Measurements from ENCODE around the gene FAM170B. TPM values are rescaled to one million over a fixed set of nuclear protein-coding genes. Genes with fewer than 3 reads are reported as not detected.
A peak's percentile ranks its signal among the peaks of the same experiment; 100 is the strongest.

Gene FAM170B
- total RNA-seq, 4 donors from 2014 or later, result not detected

- peaks cover 0 to 32% (median 11%) of the 10 kb centered on the region in 3 donors for H3K4me1 ChIP-seq
- 82 to 84% methylated on average over 11 to 13 of the region's 13 CpGs for WGBS, 2 donors
- H3K9me3 ChIP-seq, result no peaks in the 10 kb centered on the region
- intact Hi-C loops (cut with DNase I), result no loop called here
- H3K27ac ChIP-seq, result no peak overlapping the region
- no peak overlapping the region for H3K4me3 ChIP-seq
- TF ChIP-seq POLR2A (IDR thresholded peaks at IDR 0.05), result no peak
- TF ChIP-seq, protein P1, sequence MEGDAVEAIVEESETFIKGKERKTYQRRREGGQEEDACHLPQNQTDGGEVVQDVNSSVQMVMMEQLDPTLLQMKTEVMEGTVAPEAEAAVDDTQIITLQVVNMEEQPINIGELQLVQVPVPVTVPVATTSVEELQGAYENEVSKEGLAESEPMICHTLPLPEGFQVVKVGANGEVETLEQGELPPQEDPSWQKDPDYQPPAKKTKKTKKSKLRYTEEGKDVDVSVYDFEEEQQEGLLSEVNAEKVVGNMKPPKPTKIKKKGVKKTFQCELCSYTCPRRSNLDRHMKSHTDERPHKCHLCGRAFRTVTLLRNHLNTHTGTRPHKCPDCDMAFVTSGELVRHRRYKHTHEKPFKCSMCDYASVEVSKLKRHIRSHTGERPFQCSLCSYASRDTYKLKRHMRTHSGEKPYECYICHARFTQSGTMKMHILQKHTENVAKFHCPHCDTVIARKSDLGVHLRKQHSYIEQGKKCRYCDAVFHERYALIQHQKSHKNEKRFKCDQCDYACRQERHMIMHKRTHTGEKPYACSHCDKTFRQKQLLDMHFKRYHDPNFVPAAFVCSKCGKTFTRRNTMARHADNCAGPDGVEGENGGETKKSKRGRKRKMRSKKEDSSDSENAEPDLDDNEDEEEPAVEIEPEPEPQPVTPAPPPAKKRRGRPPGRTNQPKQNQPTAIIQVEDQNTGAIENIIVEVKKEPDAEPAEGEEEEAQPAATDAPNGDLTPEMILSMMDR (IDR thresholded peaks at IDR 0.05), result no peak
- H3K36me3 ChIP-seq, result no peaks in the 10 kb centered on the region
- H3K27me3 ChIP-seq, result no peaks in the 10 kb centered on the region
- DNase-seq, result no peak
Observed at GRCh38 chr10:49091450-49092210, 42.2 kb downstream of the FAM170B start.

DNA sequence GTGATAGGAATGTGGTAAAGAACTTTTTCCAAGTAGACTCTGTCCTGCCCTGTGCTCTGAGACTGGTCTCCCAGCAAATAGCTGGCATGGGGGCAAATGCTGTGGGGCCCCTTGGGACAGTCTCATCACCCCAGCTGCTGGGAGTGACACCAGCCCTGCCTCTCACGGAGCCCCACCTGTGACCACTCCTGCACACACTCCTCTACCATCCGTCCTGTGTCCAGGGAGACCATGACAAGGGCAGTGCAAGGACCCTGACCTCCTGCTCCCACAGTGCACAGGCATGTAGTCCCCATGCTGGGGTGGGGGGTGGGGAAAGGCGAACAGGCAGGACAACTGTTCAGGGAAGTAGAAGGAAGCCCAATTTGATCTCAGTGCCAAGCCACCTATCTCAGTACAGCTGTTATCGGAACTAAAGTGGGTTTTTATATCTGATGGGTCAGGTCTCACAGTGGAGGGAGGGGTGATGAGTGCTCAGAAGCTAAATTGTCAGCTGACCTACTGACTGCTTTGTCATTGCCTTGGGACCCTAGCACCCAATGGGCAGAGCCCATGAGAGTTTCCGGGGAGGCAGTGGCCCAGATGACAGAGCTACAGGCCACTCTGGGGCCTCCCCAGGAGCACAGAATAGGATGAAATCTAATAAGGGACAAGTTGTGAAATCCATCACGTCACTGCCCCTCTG is 43.0 kb downstream of the FAM170B start:
- 68 to 79% methylated on average over 4 to 6 of the region's 6 CpGs for WGBS, 2 donors
- H3K27ac ChIP-seq, result peak overlapping the region in 2 of 4 donors; percentile 40 to 54
- DNase-seq, result no peak

GRCh38 chr10:49090189-49090575 is 43.6 kb downstream of the FAM170B start:
- H3K27ac ChIP-seq, result peak overlapping the region in 2 of 4 donors; percentile 40 to 54
- WGBS, 2 donors, result 20 to 29% methylated on average over 1 of the region's 1 CpG

More for the DNA sequence above, 43.0 kb downstream of the FAM170B start:
- Histone ChIP-seq H3K36me3 (no peaks in the 10 kb centered on the region), H3K27me3 (no peaks in the 10 kb centered on the region), H3K4me1 (peaks cover 0 to 32% (median 11%) of the 10 kb centered on the region in 3 donors), H3K4me3 (no peak overlapping the region), H3K9me3 (no peaks in the 10 kb centered on the region)
- no peak for TF ChIP-seq POLR2A (IDR thresholded peaks at IDR 0.05)
- TF ChIP-seq, protein P1 (IDR thresholded peaks at IDR 0.05), result no peak
- intact Hi-C loops (cut with DNase I), result no loop called here

DNA sequence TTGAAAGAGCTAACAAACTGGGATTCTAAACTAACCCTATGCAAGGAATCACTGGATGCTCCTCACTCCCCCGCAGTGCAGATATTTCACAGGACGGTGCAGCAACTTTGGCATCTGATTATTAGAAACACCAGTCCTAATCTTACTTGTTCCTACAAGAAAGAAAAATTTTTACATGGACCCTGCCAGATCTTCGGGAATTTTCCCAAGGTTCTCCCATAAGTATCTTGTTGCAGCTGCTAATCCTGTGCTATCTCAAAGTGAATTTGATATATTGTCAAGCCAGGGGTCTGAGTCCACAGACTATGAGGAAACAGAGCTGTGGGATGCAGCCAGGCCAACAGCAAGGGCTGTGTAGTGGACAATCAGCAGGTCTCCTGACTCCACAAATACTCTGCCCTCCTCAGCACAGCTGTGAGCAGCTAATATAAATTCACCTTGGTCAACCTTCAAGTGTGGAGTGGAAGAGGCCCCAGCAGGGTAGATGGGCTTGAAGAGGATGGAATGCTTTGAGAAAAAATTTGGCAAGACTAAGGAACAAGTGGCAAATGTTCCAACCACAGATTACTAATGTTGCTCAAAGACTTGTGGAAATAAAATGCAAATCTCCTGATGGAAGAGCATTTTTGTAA is 44.1 kb downstream of the FAM170B start:
- intact Hi-C loops (cut with DNase I), result no loop called here
- Histone ChIP-seq H3K4me3 (no peak overlapping the region), H3K9me3 (no peaks in the 10 kb centered on the region), H3K27me3 (peaks cover 0 to 4% (median 0%) of the 10 kb centered on the region in 4 donors), H3K36me3 (no peaks in the 10 kb centered on the region), H3K27ac (peak overlapping the region in 2 of 4 donors; percentile 46 to 54), H3K4me1 (peaks cover 0 to 31% (median 11%) of the 10 kb centered on the region in 3 donors)
- DNase-seq, result no peak
- WGBS, 2 donors, result 27 to 36% methylated on average over 3 of the region's 3 CpGs
- TF ChIP-seq, protein P1 (IDR thresholded peaks at IDR 0.05), result no peak
- TF ChIP-seq POLR2A (IDR thresholded peaks at IDR 0.05), result no peak

More at GRCh38 chr10:49090189-49090575, 43.6 kb downstream of the FAM170B start:
- H3K4me3 ChIP-seq, result no peak overlapping the region
- TF ChIP-seq, protein P1 (IDR thresholded peaks at IDR 0.05), result no peak
- no peak for TF ChIP-seq POLR2A (IDR thresholded peaks at IDR 0.05)
- intact Hi-C loops (cut with DNase I), result no loop called here
- no peaks in the 10 kb centered on the region for H3K27me3 ChIP-seq
- no peaks in the 10 kb centered on the region for H3K36me3 ChIP-seq
- H3K9me3 ChIP-seq, result no peaks in the 10 kb centered on the region
- DNase-seq, result no peak
- peaks cover 0 to 32% (median 11%) of the 10 kb centered on the region in 3 donors for H3K4me1 ChIP-seq

All from esophagus squamous epithelium (tissue), 5 donors.